Endodermal cell (in vitro differentiated cells): ENCODE measurements around the gene NOL6. TPM values are rescaled to one million over a fixed set of nuclear protein-coding genes. Genes with fewer than 3 reads are reported as not detected.

ENCODE experiments used
- DNase-seq: peaks from one replicate; pipeline ENCODE4 v3.0.0-alpha.2; 2017
- H3K27ac ChIP-seq: 2 replicates; pipeline ENCODE4 v1.5.1; 2013; ENCODE audit warnings: mild to moderate bottlenecking, low read depth, low read length, moderate library complexity
- H3K27me3 ChIP-seq: 2 replicates; pipeline ENCODE4 v1.6.1; 2013; ENCODE audit warnings: mild to moderate bottlenecking, low read length, moderate library complexity; ENCODE audit not compliant: insufficient read depth, control insufficient read depth, poor library complexity, severe bottlenecking
- H3K36me3 ChIP-seq: 2 replicates; pipeline ENCODE4 v1.7.0; 2013; ENCODE audit warnings: mild to moderate bottlenecking, low read length, moderate library complexity; ENCODE audit not compliant: control insufficient read depth, insufficient read depth
- H3K4me1 ChIP-seq: one replicate; pipeline ENCODE4 v1.7.0; 2013; ENCODE audit warnings: low read length; ENCODE audit not compliant: control insufficient read depth, insufficient read depth
- H3K4me3 ChIP-seq: 2 replicates; pipeline ENCODE4 v1.5.1; 2013; ENCODE audit warnings: mild to moderate bottlenecking, low read length, moderate library complexity
- H3K9ac ChIP-seq: 2 replicates; pipeline ENCODE4 v1.6.1; 2013; ENCODE audit warnings: mild to moderate bottlenecking, low read length, moderate library complexity; ENCODE audit not compliant: poor library complexity, severe bottlenecking; ENCODE audit errors: extremely low read depth
- H3K9me3 ChIP-seq: 2 replicates; pipeline ENCODE4 v1.6.1; 2013; ENCODE audit warnings: mild to moderate bottlenecking, low read length, moderate library complexity; ENCODE audit not compliant: control insufficient read depth
- H3K27ac Mint-ChIP-seq: 2 replicates; pipeline ENCODE4 v1.8.0; 2020; ENCODE audit warnings: mixed read lengths
- H3K27me3 Mint-ChIP-seq: 2 replicates; pipeline ENCODE4 v1.8.0; 2021; ENCODE audit warnings: mild to moderate bottlenecking, mixed read lengths; ENCODE audit not compliant: insufficient read depth
- H3K36me3 Mint-ChIP-seq: 2 replicates; pipeline ENCODE4 v1.8.0; 2020; ENCODE audit warnings: low read depth, mixed read lengths
- H3K4me1 Mint-ChIP-seq: 2 replicates; pipeline ENCODE4 v1.8.0; 2020; ENCODE audit warnings: mixed read lengths
- H3K4me3 Mint-ChIP-seq: 2 replicates; pipeline ENCODE4 v1.8.0; 2020; ENCODE audit warnings: mild to moderate bottlenecking, moderate library complexity, mixed read lengths
- H3K9me3 Mint-ChIP-seq: 2 replicates; pipeline ENCODE4 v1.8.0; 2020; ENCODE audit warnings: mild to moderate bottlenecking, mixed read lengths
- CTCF ChIP-seq: fragments of 200-600 bp; sonication (generic); conservative IDR thresholded peaks from 2 replicates; pipeline ENCODE4 v1.5.0; 2021; ENCODE audit warnings: antibody characterized with exemption, mild to moderate bottlenecking
- WGBS, 2 experiments: methylation state at CpG; one replicate each; pipeline versions ENCODE4 v1.1.5 to v1.1.7; 2013; ENCODE audit warnings: missing lambda C conversion rate in 2 of 2, mixed read lengths in 1 of 2; ENCODE audit not compliant: insufficient coverage in 1 of 2, insufficient read length in 1 of 2; 5-methylcytosine and 5-hydroxymethylcytosine counted together
- total RNA-seq, 2 donors: library from RNA; stranded (reverse); fragmentation: NEBNext Ultra II Directional in 1 of 2; extraction: Animal tissue kit (Norgen Biotek cat#: 25700) in 1 of 2; gene quantifications; 2 replicates in 1 of 2; 3 replicates in 1 of 2; pipeline ENCODE4 v1.2.1, GENCODE V29; 2021

The NOL6 gene
- total RNA-seq, 2 donors from 2014 or later = 34.2 to 34.6 TPM

- H3K9ac ChIP-seq = no peak overlapping the region
- peaks cover 35% of the 10 kb centered on the region for H3K36me3 ChIP-seq
- WGBS, 2 experiments = 89 to 92% methylated on average over 2 of the region's 2 CpGs
- no peaks in the 10 kb centered on the region for H3K27me3 ChIP-seq
- no peaks in the 10 kb centered on the region for H3K9me3 ChIP-seq
- H3K4me1 ChIP-seq = no peaks in the 10 kb centered on the region
- Mint-ChIP-seq H3K9me3 (no peaks in the 10 kb centered on the region), H3K27me3 (no peaks in the 10 kb centered on the region), H3K36me3 (peaks cover 46% of the 10 kb centered on the region), H3K4me1 (peaks cover 11% of the 10 kb centered on the region), H3K4me3 (no peak overlapping the region), H3K27ac (peak overlapping the region; percentile 6)
- DNase-seq = no peak
- no peak overlapping the region for H3K4me3 ChIP-seq
- TF ChIP-seq CTCF = no peak
- no peak overlapping the region for H3K27ac ChIP-seq
Measured at GRCh38 chr9:33471361-33471760, 2.4 kb downstream of the NOL6 start.

- Histone ChIP-seq H3K9ac (no peak overlapping the region), H3K36me3 (peaks cover 50% of the 10 kb centered on the region), H3K4me1 (no peaks in the 10 kb centered on the region), H3K27me3 (no peaks in the 10 kb centered on the region), H3K9me3 (no peaks in the 10 kb centered on the region), H3K27ac (no peak overlapping the region), H3K4me3 (no peak overlapping the region)
- Mint-ChIP-seq H3K9me3 (no peaks in the 10 kb centered on the region), H3K27me3 (no peaks in the 10 kb centered on the region), H3K36me3 (peaks cover 60% of the 10 kb centered on the region), H3K4me3 (no peak overlapping the region), H3K4me1 (peaks cover 11% of the 10 kb centered on the region), H3K27ac (no peak overlapping the region)
- WGBS, 2 experiments = 86 to 88% methylated on average over 3 to 6 of the region's 6 CpGs
- no peak for TF ChIP-seq CTCF
- no peak for DNase-seq
Measured at GRCh38 chr9:33469891-33470290, 3.8 kb downstream of the NOL6 start.

GRCh38 chr9:33468797-33469621 is 4.7 kb downstream of the NOL6 start:
- Mint-ChIP-seq H3K27ac (no peak overlapping the region), H3K36me3 (peaks cover 68% of the 10 kb centered on the region), H3K4me3 (no peak overlapping the region), H3K4me1 (peaks cover 11% of the 10 kb centered on the region), H3K27me3 (no peaks in the 10 kb centered on the region), H3K9me3 (no peaks in the 10 kb centered on the region)
- 93 to 98% methylated on average over 12 to 21 of the region's 21 CpGs for WGBS, 2 experiments
- Histone ChIP-seq H3K36me3 (peaks cover 59% of the 10 kb centered on the region), H3K4me1 (no peaks in the 10 kb centered on the region), H3K27ac (no peak overlapping the region), H3K4me3 (no peak overlapping the region), H3K9me3 (no peaks in the 10 kb centered on the region), H3K9ac (no peak overlapping the region), H3K27me3 (no peaks in the 10 kb centered on the region)
- no peak for DNase-seq
- no peak for TF ChIP-seq CTCF
